Ascending aorta (tissue), 2 donors: Measurements from ENCODE around the gene DUOX2. TPM values are rescaled to one million over a fixed set of nuclear protein-coding genes. Genes with fewer than 3 reads are reported as not detected.
A peak's percentile ranks its signal among the peaks of the same experiment; 100 is the strongest.

Source experiments
- DNase-seq, 2 donors: peaks; one replicate each; pipeline ENCODE4 v3.0.0-alpha.2; 2019; ENCODE audit warnings: low spot score in 2 of 2
- H3K27ac ChIP-seq, 2 donors: fragments of 200-600 bp; sonication (generic); one replicate each; pipeline ENCODE4 v1.5.1; 2016 to 2017; ENCODE audit warnings: mild to moderate bottlenecking in 1 of 2
- H3K27me3 ChIP-seq: fragments of 200-600 bp; sonication (generic); one replicate; pipeline ENCODE4 v1.5.1; 2017
- H3K36me3 ChIP-seq, 2 donors: fragments of 200-600 bp; sonication (generic); one replicate each; pipeline ENCODE4 v1.5.1; 2016
- H3K4me1 ChIP-seq, 2 donors: fragments of 200-600 bp; sonication (generic); one replicate each; pipeline ENCODE4 v1.5.1; 2016 to 2017; ENCODE audit warnings: mild to moderate bottlenecking in 1 of 2
- H3K4me3 ChIP-seq, 2 donors: fragments of 200-600 bp; sonication (generic); one replicate each; pipeline ENCODE4 v1.5.1; 2016 to 2017; ENCODE audit warnings: mild to moderate bottlenecking in 1 of 2
- H3K9me3 ChIP-seq, 2 donors: fragments of 200-600 bp; sonication (generic); one replicate each; pipeline ENCODE4 v1.5.1; 2016
- intact Hi-C: fragments of 100-400 bp; cut with DNase I; formaldehyde crosslinking; loops from one replicate; pipeline ENCODE4 v1.15.1; 2023
- total RNA-seq: library from RNA; depleted of rRNA; stranded (reverse); fragments of >200 nt; gene quantifications from one replicate; pipeline ENCODE4 v1.1.0, GENCODE V29; 2016
- TF ChIP-seq, protein P1 (sequence below), 3 experiments: fragments of 200-600 bp in 2 of 3; fragments of 450-650 bp in 1 of 3; sonication (generic) in 2 of 3; IDR thresholded peaks; one replicate each; pipeline ENCODE4 v1.5.1; 2016 to 2019; ENCODE audit warnings: antibody characterized with exemption in 3 of 3, mild to moderate bottlenecking in 1 of 3, moderate library complexity in 1 of 3

DUOX2 gene
- total RNA-seq, 1 donor from 2014 or later: 2.3 TPM

- Histone ChIP-seq H3K9me3 (no peaks in the 10 kb centered on the region), H3K27ac (no peak overlapping the region), H3K4me1 (peaks cover 3 to 5% of the 10 kb centered on the region in 2 donors), H3K4me3 (no peak overlapping the region), H3K36me3 (no peaks in the 10 kb centered on the region), H3K27me3 (peaks cover 11% of the 10 kb centered on the region)
- TF ChIP-seq, protein P1, sequence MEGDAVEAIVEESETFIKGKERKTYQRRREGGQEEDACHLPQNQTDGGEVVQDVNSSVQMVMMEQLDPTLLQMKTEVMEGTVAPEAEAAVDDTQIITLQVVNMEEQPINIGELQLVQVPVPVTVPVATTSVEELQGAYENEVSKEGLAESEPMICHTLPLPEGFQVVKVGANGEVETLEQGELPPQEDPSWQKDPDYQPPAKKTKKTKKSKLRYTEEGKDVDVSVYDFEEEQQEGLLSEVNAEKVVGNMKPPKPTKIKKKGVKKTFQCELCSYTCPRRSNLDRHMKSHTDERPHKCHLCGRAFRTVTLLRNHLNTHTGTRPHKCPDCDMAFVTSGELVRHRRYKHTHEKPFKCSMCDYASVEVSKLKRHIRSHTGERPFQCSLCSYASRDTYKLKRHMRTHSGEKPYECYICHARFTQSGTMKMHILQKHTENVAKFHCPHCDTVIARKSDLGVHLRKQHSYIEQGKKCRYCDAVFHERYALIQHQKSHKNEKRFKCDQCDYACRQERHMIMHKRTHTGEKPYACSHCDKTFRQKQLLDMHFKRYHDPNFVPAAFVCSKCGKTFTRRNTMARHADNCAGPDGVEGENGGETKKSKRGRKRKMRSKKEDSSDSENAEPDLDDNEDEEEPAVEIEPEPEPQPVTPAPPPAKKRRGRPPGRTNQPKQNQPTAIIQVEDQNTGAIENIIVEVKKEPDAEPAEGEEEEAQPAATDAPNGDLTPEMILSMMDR (IDR thresholded peaks at IDR 0.05): no peak
- intact Hi-C loops: no loop called here
- DNase-seq: no peak
These were observed 7.9 kb upstream of the DUOX2 start for GRCh38 chr15:45121706-45122417.

- TF ChIP-seq, protein P1 (IDR thresholded peaks at IDR 0.05): no peak
- Histone ChIP-seq H3K27ac (no peak overlapping the region), H3K36me3 (no peaks in the 10 kb centered on the region), H3K4me1 (peaks cover 7 to 8% of the 10 kb centered on the region in 2 donors), H3K27me3 (peaks cover 11% of the 10 kb centered on the region), H3K4me3 (no peak overlapping the region), H3K9me3 (no peaks in the 10 kb centered on the region)
- intact Hi-C loops: no loop called here
- no peak for DNase-seq
These were observed 7.0 kb upstream of the DUOX2 start for GRCh38 chr15:45121020-45121419.

DNA sequence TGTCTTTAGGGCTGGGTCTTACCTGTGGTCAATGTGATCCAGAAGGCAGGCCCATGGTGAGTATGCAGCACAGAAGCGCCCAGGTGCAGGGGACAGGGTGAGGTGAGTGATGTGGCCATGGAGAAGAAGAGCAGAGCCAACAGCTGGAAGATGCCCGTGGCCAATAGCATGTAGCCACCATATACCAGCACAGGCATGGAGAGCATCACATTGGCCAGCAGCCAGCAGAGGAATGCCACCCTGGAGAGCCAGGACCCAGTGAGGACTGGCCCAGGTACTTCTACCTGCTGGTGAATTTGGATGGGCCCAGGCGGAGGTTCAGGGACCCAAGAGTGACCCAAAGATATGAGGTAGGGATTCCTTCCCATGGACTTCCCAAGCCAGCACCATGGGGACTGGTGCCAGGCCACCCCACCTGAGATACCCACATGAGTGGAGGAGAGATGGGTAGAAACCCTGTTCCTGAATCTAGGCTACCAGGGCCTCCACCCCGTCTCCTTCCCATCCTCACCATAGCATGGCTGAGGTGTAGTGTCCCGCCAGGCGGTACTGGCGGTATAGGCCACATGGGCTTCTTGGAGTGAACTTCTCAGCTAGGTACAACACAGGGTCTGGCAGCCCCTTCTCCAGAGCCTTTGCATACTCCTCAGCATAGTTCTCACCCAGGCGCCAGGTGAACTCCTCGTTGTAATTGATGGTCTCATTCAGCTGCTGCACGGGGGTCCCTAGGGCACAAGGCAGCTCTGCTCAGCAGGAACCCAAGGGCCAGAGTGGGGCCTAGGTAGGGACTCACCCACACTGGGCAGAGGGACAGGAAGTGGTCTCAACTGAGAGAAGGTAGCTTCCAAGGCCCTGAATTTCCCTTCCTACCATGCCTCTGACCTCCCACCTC, 6.4 kb upstream of the DUOX2 start:
- DNase-seq: no peak
- no peaks in the 10 kb centered on the region for H3K9me3 ChIP-seq

DNA sequence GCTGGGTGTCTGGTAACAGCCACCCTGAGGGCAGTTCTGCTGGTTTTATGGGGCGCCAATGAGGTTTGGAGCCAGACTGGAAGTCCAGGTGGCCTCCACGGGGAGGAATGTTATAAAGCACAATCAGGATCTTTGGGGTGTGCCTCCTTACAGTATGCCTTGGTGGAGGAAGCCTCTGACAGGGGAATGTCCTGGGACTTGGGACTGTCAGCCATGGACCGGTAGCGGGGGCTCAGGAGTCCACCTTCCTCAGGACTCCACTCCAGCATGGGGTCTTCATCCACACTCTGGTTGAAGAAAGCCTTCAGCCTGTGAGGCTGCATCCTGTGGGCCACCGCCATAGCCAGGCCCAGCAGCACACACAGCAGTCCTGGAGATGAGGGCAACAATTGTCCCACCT, 5.0 kb upstream of the DUOX2 start:
- no peak overlapping the region for H3K27ac ChIP-seq
- TF ChIP-seq, protein P1 (IDR thresholded peaks at IDR 0.05): no peak
- H3K4me3 ChIP-seq: no peak overlapping the region
- intact Hi-C loops: no loop called here
- H3K27me3 ChIP-seq: peaks cover 11% of the 10 kb centered on the region
- no peaks in the 10 kb centered on the region for H3K9me3 ChIP-seq
- H3K4me1 ChIP-seq: peaks cover 7 to 9% of the 10 kb centered on the region in 2 donors
- no peaks in the 10 kb centered on the region for H3K36me3 ChIP-seq
- no peak for DNase-seq

More for the DNA sequence above, 6.4 kb upstream of the DUOX2 start:
- H3K27me3 ChIP-seq: peaks cover 11% of the 10 kb centered on the region
- intact Hi-C loops: no loop called here
- H3K36me3 ChIP-seq: no peaks in the 10 kb centered on the region
- H3K4me3 ChIP-seq: no peak overlapping the region
- TF ChIP-seq, protein P1 (IDR thresholded peaks at IDR 0.05): no peak
- no peak overlapping the region for H3K27ac ChIP-seq
- H3K4me1 ChIP-seq: peaks cover 7 to 8% of the 10 kb centered on the region in 2 donors

DNA sequence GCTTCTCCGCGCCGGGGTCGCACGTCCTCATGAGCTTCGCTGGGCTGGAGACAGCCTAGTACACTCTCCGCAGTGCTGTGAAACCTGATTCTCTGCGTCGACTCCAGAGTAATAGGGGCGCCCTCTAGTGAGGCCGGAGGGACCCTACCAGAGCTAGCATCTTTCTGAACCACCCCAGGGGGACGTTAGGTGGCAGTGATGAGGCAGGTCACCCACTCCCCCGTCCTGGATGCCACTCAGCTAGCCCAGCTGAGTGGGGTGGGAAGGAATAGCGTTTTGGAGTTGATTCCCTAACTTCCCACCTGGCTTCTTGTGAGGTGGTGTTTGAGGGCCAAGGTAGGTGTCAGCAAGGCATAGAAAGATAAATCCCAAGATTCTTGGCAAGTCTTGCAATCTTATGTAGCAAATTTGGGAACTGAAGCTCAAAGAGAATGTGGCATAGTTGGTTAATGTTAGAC, 4.2 kb upstream of the DUOX2 start:
- Histone ChIP-seq H3K36me3 (no peaks in the 10 kb centered on the region), H3K9me3 (no peaks in the 10 kb centered on the region), H3K4me1 (peaks cover 7 to 12% of the 10 kb centered on the region in 2 donors), H3K27me3 (peaks cover 11% of the 10 kb centered on the region), H3K27ac (no peak overlapping the region), H3K4me3 (peak overlapping the region; percentile 41 to 56)
- intact Hi-C loops: no loop called here
- DNase-seq: peak; percentile 18 to 92
- TF ChIP-seq, protein P1 (IDR thresholded peaks at IDR 0.05): peak; percentile 81 to 97 (median 97)
